Activated CD8-positive, alpha-beta T cell treated with anti-CD3 and anti-CD28 coated beads, Interleukin-2, amount 10 ng/mL, durations not matched to agents 7 days and 5 days (primary cell): ENCODE data around the gene SP9. TPM values are rescaled to one million over a fixed set of nuclear protein-coding genes. Genes with fewer than 3 reads are reported as not detected.

Source experiments
- ATAC-seq: fragments of 150-1000 bp; cut with Tn5 transposase; one replicate; pipeline ENCODE4 v1.10.0; 2021; ENCODE audit warnings: moderate library complexity
- CTCF ChIA-PET: fragments of 350-600 bp; sonication (Branson Sonifier 250); formaldehyde crosslinking; loops from one replicate; lab custom pipeline; 2021; ENCODE audit warnings: antibody characterized with exemption; lab: Charles Lee
- POLR2A ChIA-PET: fragments of 350-600 bp; sonication (Branson Sonifier 250); formaldehyde crosslinking; loops from one replicate; lab custom pipeline; 2021; ENCODE audit warnings: antibody characterized with exemption; lab: Charles Lee
- DNase-seq: peaks from one replicate; pipeline ENCODE4 v3.0.0-alpha.2; 2020
- H3K27ac Mint-ChIP-seq: one replicate; pipeline ENCODE4 v1.8.0; 2021; ENCODE audit warnings: mild to moderate bottlenecking, mixed read lengths
- H3K27me3 Mint-ChIP-seq: one replicate; pipeline ENCODE4 v1.8.0; 2021; ENCODE audit warnings: low read depth, mixed read lengths
- H3K36me3 Mint-ChIP-seq: one replicate; pipeline ENCODE4 v1.8.0; 2021; ENCODE audit warnings: low read depth, mixed read lengths
- H3K4me1 Mint-ChIP-seq: one replicate; pipeline ENCODE4 v1.8.0; 2021; ENCODE audit warnings: low read depth, mixed read lengths
- H3K4me3 Mint-ChIP-seq: one replicate; pipeline ENCODE4 v1.8.0; 2021; ENCODE audit warnings: mild to moderate bottlenecking, mixed read lengths
- H3K9me3 Mint-ChIP-seq: one replicate; pipeline ENCODE4 v1.8.0; 2022; ENCODE audit warnings: mixed read lengths; ENCODE audit not compliant: insufficient read depth
- total RNA-seq, 2 experiments: library from RNA; stranded (reverse); gene quantifications; one replicate each; pipeline ENCODE4 v1.2.3, GENCODE V29; 2021

SP9 gene
- total RNA-seq, 2 experiments from 2014 or later = not detected

- peaks cover 71% of the 10 kb centered on the region for H3K27me3 Mint-ChIP-seq
- H3K36me3 Mint-ChIP-seq = peaks cover under 1% of the 10 kb centered on the region
- POLR2A ChIA-PET = interaction anchor here (1.1 kb wide), 1 partner anchor 12 kb away, joined by 3 read pairs; no protein-coding TSS in a partner anchor
- H3K9me3 Mint-ChIP-seq = no peaks in the 10 kb centered on the region
- peaks cover 39% of the 10 kb centered on the region for H3K4me1 Mint-ChIP-seq
- peak overlapping the region; percentile 26 for H3K27ac Mint-ChIP-seq
- DNase-seq (no peak), ATAC-seq (no peak)
- CTCF ChIA-PET = interaction anchor here (0.7 to 2.9 kb wide), 30 partner anchors 9 to 1313 kb away, joined by 3 to 34 read pairs (median 4); partner anchors contain the start of gene OLA1
- H3K4me3 Mint-ChIP-seq = peak overlapping the region; percentile 35
These were observed 5.9 kb downstream of the SP9 start for GRCh38 chr2:174340400-174341292.

DNA sequence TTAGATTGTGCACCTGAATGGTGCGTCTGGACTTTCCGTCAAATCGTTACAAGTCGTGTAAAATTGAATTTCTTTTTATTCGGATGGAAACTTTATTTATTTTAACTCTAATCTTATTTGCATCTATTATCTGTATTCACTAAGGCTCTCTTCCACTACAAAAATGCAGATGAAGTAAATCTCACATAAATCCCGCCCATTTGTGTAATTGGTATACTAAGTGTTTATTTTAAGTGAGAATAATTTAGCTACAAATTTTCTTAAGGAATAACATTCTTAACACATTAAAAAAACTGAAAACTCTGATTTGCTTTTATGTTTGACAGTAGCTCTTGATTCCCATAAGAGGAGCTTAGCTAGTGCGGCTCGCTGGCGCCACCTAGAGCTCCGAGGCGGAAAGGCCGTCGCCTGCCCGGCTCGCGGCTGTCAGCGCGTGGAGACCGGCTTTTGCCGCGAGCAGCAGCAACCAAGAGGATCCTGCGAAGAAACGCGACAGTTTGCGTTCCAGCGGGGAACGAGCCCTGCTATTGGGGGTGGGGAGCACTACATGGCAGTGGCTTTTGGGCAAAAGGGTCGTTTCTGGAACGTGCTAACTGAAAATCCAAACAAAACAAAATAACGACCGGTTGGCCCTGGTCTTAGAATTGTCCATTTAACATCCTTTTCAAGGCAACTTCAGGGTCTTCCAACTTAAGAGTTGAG lies 6.7 kb downstream of the SP9 start:
- Mint-ChIP-seq H3K27me3 (peaks cover 73% of the 10 kb centered on the region), H3K36me3 (no peaks in the 10 kb centered on the region), H3K4me1 (peaks cover 39% of the 10 kb centered on the region), H3K9me3 (no peaks in the 10 kb centered on the region), H3K4me3 (peak overlapping the region; percentile 63), H3K27ac (peak overlapping the region; percentile 63)
- DNase-seq = peak; percentile 90
- ATAC-seq = peak; percentile 70
- ChIA-PET POLR2A (interaction anchor here (1.1 kb wide), 1 partner anchor 13 kb away, joined by 3 read pairs; no protein-coding TSS in a partner anchor), CTCF (interaction anchor here (0.7 to 2.9 kb wide), 28 partner anchors 9 to 1314 kb away, joined by 3 to 34 read pairs (median 4); partner anchors contain the start of gene OLA1)

DNA sequence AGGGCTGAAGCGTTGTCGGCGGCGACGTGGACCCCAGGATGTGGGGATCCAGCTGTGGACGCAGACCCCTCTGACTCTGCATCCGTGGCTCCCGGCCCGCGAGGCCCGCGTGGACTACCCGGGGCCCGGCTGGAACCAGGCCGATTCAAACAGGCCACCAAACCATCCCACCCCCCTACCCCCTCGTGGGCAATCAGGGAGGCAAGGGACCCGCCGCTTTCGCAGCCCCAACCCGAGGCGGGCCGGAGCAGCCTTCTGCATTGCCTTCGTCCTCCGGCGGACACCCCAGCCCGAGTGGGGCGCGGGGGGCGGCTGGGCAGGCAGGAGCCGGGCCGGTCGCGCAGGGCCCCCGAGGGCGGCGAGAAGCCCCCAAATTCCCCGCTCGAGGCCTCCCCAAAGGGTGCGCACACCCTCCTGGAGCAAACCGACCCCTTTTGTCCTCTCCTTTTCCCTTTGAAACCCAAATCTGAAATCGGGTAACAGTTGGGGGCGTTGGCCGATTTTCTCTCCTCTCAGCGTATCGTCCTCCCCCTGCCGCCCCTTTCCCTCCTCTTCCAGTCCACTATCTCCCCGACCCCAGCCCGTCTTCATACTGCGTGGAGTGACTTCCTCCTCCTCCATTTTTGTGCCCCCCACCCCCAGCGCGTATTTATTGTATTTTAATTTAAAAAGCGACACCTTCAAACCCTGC lies 7.4 kb downstream of the SP9 start:
- H3K27ac Mint-ChIP-seq = no peak overlapping the region
- no peaks in the 10 kb centered on the region for H3K9me3 Mint-ChIP-seq

DNA sequence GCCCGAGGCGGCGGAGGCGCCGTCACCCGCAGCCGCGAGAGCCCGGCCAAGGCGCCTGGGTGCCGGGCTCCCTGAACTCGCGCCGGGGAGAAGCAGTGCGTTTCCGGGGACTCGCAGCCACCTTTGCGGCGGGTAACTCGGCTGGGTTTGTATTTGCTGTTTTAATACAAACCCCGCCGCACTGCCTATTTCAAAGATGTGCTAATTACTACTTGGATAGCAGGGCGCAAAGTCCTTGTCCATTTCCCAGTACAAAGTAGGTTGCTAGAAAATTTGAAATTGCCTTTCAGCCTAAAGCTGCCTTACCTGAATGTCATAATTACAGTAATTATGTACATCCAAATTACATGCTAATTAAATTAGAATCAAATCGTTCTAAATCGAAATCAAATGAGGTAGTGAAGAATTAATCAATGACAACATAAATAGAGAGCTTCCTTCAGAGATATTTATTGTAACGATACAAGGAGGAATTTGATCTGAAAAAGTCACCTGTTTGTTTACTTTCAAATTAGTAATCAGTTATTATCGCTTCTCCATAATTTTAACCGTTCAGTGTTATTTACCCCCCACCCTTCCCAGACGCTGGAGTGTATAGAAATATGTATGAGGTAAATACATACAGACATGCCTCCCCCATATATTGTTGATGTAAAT lies 8.1 kb downstream of the SP9 start:
- peak; percentile 37 for ATAC-seq
- Mint-ChIP-seq H3K4me1 (peaks cover 36% of the 10 kb centered on the region), H3K9me3 (no peaks in the 10 kb centered on the region), H3K27ac (no peak overlapping the region), H3K27me3 (peaks cover 65% of the 10 kb centered on the region), H3K4me3 (peak overlapping the region; percentile 36), H3K36me3 (peaks cover 4% of the 10 kb centered on the region)
- peak; percentile 60 for DNase-seq
- POLR2A ChIA-PET = no interaction called here
- CTCF ChIA-PET = interaction anchor here (0.7 to 2.9 kb wide), 3 partner anchors 17 to 780 kb away, joined by 3 to 17 read pairs (median 5); no protein-coding TSS in a partner anchor

More for the DNA sequence above, 7.4 kb downstream of the SP9 start:
- ATAC-seq (no peak), DNase-seq (no peak)
- ChIA-PET POLR2A (interaction anchor here (1.1 kb wide), 1 partner anchor 13 kb away, joined by 3 read pairs; no protein-coding TSS in a partner anchor), CTCF (interaction anchor here (0.8 to 2.9 kb wide), 25 partner anchors 9 to 1315 kb away, joined by 3 to 34 read pairs (median 5); partner anchors contain the start of gene OLA1)
- Mint-ChIP-seq H3K36me3 (peaks cover 4% of the 10 kb centered on the region), H3K4me1 (peaks cover 39% of the 10 kb centered on the region), H3K4me3 (peak overlapping the region; percentile 63), H3K27me3 (peaks cover 72% of the 10 kb centered on the region)

GRCh38 chr2:174343343-174343622 lies 8.5 kb downstream of the SP9 start:
- Mint-ChIP-seq H3K4me1 (peaks cover 35% of the 10 kb centered on the region), H3K36me3 (peaks cover 4% of the 10 kb centered on the region), H3K27ac (no peak overlapping the region), H3K27me3 (peaks cover 63% of the 10 kb centered on the region), H3K9me3 (no peaks in the 10 kb centered on the region), H3K4me3 (peak overlapping the region; percentile 36)
- ATAC-seq = no peak
- DNase-seq = no peak
- CTCF ChIA-PET = interaction anchor here (0.7 to 2.9 kb wide), 3 partner anchors 18 to 780 kb away, joined by 3 to 17 read pairs (median 5); no protein-coding TSS in a partner anchor
- POLR2A ChIA-PET = no interaction called here

GRCh38 chr2:174343623-174344455 lies 9.1 kb downstream of the SP9 start:
- Mint-ChIP-seq H3K27ac (no peak overlapping the region), H3K4me3 (peak overlapping the region; percentile 36), H3K36me3 (peaks cover 10% of the 10 kb centered on the region), H3K9me3 (no peaks in the 10 kb centered on the region), H3K4me1 (peaks cover 35% of the 10 kb centered on the region), H3K27me3 (peaks cover 58% of the 10 kb centered on the region)
- ChIA-PET CTCF (interaction anchor here (0.7 to 2.9 kb wide), 12 partner anchors 10 to 1316 kb away, joined by 3 to 17 read pairs (median 3); no protein-coding TSS in a partner anchor), POLR2A (no interaction called here)
- ATAC-seq (no peak), DNase-seq (no peak)

- no peak overlapping the region for H3K4me3 Mint-ChIP-seq
- ATAC-seq (no peak), DNase-seq (no peak)
- H3K4me1 Mint-ChIP-seq = peaks cover 33% of the 10 kb centered on the region
- CTCF ChIA-PET = interaction anchor here (0.7 to 2.9 kb wide), 12 partner anchors 11 to 1317 kb away, joined by 3 to 17 read pairs (median 3); no protein-coding TSS in a partner anchor
- POLR2A ChIA-PET = no interaction called here
- no peaks in the 10 kb centered on the region for H3K9me3 Mint-ChIP-seq
- no peak overlapping the region for H3K27ac Mint-ChIP-seq
- peaks cover 12% of the 10 kb centered on the region for H3K36me3 Mint-ChIP-seq
- H3K27me3 Mint-ChIP-seq = peaks cover 47% of the 10 kb centered on the region
These were observed 10.1 kb downstream of the SP9 start for GRCh38 chr2:174344716-174345461.

- Mint-ChIP-seq H3K9me3 (no peaks in the 10 kb centered on the region), H3K27me3 (peaks cover 8% of the 10 kb centered on the region), H3K36me3 (peaks cover 12% of the 10 kb centered on the region), H3K4me1 (no peaks in the 10 kb centered on the region), H3K4me3 (no peak overlapping the region), H3K27ac (no peak overlapping the region)
- POLR2A ChIA-PET = no interaction called here
- DNase-seq (no peak), ATAC-seq (no peak)
- CTCF ChIA-PET = interaction anchor here (0.7 to 1.8 kb wide), 7 partner anchors 9 to 949 kb away, joined by 3 to 12 read pairs (median 4); no protein-coding TSS in a partner anchor
These were observed 15.3 kb downstream of the SP9 start for GRCh38 chr2:174350018-174350417.

DNA sequence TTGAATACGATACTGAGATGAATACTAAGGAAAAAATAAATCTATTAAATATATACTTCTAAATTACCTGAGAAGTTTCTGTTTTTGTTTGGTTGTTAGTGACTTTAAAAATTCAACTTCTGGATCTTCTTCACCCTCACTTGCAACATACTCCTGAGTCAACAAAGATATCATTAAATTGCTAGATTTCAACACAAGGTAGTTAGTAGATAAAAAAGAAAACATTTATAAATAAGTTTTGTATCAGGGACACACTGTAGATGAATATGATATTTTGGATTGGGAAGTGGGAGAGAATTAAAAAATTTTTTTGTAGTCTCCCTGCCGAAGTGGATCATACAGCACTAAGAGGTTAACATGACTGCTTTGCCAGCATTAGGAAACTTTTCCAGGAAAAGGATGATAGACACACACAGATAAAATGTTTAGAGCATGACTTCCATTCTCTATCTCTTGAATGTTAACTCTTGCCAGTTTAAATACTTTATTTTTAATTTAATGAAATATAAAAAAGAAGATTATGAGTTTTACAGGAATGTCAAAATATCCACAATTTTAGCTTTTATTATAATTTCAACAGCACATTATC lies 15.9 kb downstream of the SP9 start:
- Mint-ChIP-seq H3K4me3 (no peak overlapping the region), H3K27ac (no peak overlapping the region), H3K36me3 (peaks cover 12% of the 10 kb centered on the region), H3K9me3 (no peaks in the 10 kb centered on the region), H3K27me3 (peaks cover 3% of the 10 kb centered on the region), H3K4me1 (no peaks in the 10 kb centered on the region)
- ChIA-PET POLR2A (interaction anchor here (0.6 kb wide), 1 partner anchor 76 kb away, joined by 3 read pairs; no protein-coding TSS in a partner anchor), CTCF (interaction anchor here (1.1 to 1.8 kb wide), 6 partner anchors 10 to 950 kb away, joined by 3 to 12 read pairs (median 4); no protein-coding TSS in a partner anchor)
- DNase-seq (no peak), ATAC-seq (no peak)
